H9 (cell line): ENCODE data around the gene MAP2K3. TPM values are rescaled to one million over a fixed set of nuclear protein-coding genes. Genes with fewer than 3 reads are reported as not detected.
"Not testable (repeated sequence)": the region's sequence is repeated elsewhere in the genome, so short reads cannot be mapped to it uniquely, and the experiment has no call there.

ENCODE experiments used
- DNase-seq: peaks from one replicate; pipeline ENCODE4 v3.0.0-alpha.2; 2017
- H2AFZ ChIP-seq: one replicate; pipeline ENCODE4 v1.6.1; 2013; ENCODE audit warnings: mild to moderate bottlenecking, low read length, control low read depth, moderate library complexity
- H2AK5ac ChIP-seq: 2 replicates; pipeline ENCODE4 v1.6.1; 2013; ENCODE audit warnings: low read length, control low read depth, mixed read lengths; ENCODE audit not compliant: insufficient read length
- H2BK120ac ChIP-seq: one replicate; pipeline ENCODE4 v1.6.1; 2013; ENCODE audit warnings: low read depth, mild to moderate bottlenecking, low read length, control low read depth, inconsistent platforms; ENCODE audit not compliant: poor library complexity, severe bottlenecking
- H2BK12ac ChIP-seq: 2 replicates; pipeline ENCODE4 v1.6.1; 2013; ENCODE audit warnings: low read length, control low read depth, mixed read lengths, low read depth; ENCODE audit not compliant: insufficient read length
- H2BK15ac ChIP-seq: 2 replicates; pipeline ENCODE4 v1.6.1; 2013; ENCODE audit warnings: low read depth, low read length, control low read depth
- H2BK20ac ChIP-seq: one replicate; pipeline ENCODE4 v1.6.1; 2013; ENCODE audit warnings: low read depth, mild to moderate bottlenecking, low read length, control low read depth, inconsistent platforms; ENCODE audit not compliant: poor library complexity, severe bottlenecking
- H2BK5ac ChIP-seq: 2 replicates; pipeline ENCODE4 v1.6.1; 2013; ENCODE audit warnings: low read length, control low read depth, mixed read lengths; ENCODE audit not compliant: insufficient read length
- H3K14ac ChIP-seq: 2 replicates; pipeline ENCODE4 v1.6.1; 2013; ENCODE audit warnings: low read length, control low read depth; ENCODE audit not compliant: insufficient read depth
- H3K18ac ChIP-seq: 2 replicates; pipeline ENCODE4 v1.6.1; 2013; ENCODE audit warnings: low read depth, mild to moderate bottlenecking, mixed read lengths, low read length, control low read depth; ENCODE audit not compliant: insufficient read length
- H3K23ac ChIP-seq: 2 replicates; pipeline ENCODE4 v1.6.1; 2013; ENCODE audit warnings: low read length, control low read depth, mixed read lengths, low read depth; ENCODE audit not compliant: insufficient read length
- H3K23me2 ChIP-seq: 2 replicates; pipeline ENCODE4 v1.6.1; 2013; ENCODE audit warnings: low read depth, mild to moderate bottlenecking, mixed read lengths, low read length, control low read depth; ENCODE audit not compliant: insufficient read length, poor library complexity, severe bottlenecking
- H3K27ac ChIP-seq: 2 replicates; pipeline ENCODE4 v1.5.1; 2013; ENCODE audit warnings: low read length, control low read depth, mixed read lengths, low read depth; ENCODE audit not compliant: insufficient read length
- H3K27me3 ChIP-seq: 2 replicates; pipeline ENCODE4 v1.6.1; 2013; ENCODE audit warnings: low read length, control low read depth, inconsistent platforms; ENCODE audit not compliant: insufficient read depth
- H3K4ac ChIP-seq: 2 replicates; pipeline ENCODE4 v1.6.1; 2013; ENCODE audit warnings: low read depth, mild to moderate bottlenecking, control low read depth, inconsistent platforms, low read length, moderate library complexity
- H3K4me1 ChIP-seq: 2 replicates; pipeline ENCODE4 v1.6.1; 2013; ENCODE audit warnings: low read length, control low read depth, inconsistent platforms; ENCODE audit not compliant: insufficient read depth
- H3K4me2 ChIP-seq: 2 replicates; pipeline ENCODE4 v1.6.1; 2013; ENCODE audit warnings: low read length, control low read depth, mixed read lengths; ENCODE audit not compliant: insufficient read length, insufficient read depth
- H3K56ac ChIP-seq: 2 replicates; pipeline ENCODE4 v1.6.1; 2013; ENCODE audit warnings: low read depth, mild to moderate bottlenecking, mixed read lengths, low read length, control low read depth; ENCODE audit not compliant: insufficient read length
- H3K79me1 ChIP-seq: 2 replicates; pipeline ENCODE4 v1.6.1; 2013; ENCODE audit warnings: low read depth, mild to moderate bottlenecking, moderate library complexity, low read length, control low read depth, inconsistent platforms; ENCODE audit not compliant: insufficient read depth, poor library complexity, severe bottlenecking
- H3K79me2 ChIP-seq: 2 replicates; pipeline ENCODE4 v1.6.1; 2013; ENCODE audit warnings: low read length, control low read depth, inconsistent platforms; ENCODE audit not compliant: insufficient read depth
- H3K9ac ChIP-seq: 2 replicates; pipeline ENCODE4 v1.6.1; 2013; ENCODE audit warnings: low read length, control low read depth, mixed read lengths; ENCODE audit not compliant: insufficient read length; ENCODE audit errors: extremely low read depth
- H3K9me3 ChIP-seq: one replicate; pipeline ENCODE4 v1.6.1; 2013; ENCODE audit warnings: low read depth, low read length, inconsistent platforms; ENCODE audit not compliant: control insufficient read depth
- H3T11ph ChIP-seq: one replicate; pipeline ENCODE4 v1.6.1; 2013; ENCODE audit warnings: mild to moderate bottlenecking, low read length, control low read depth, inconsistent platforms
- H4K20me1 ChIP-seq: one replicate; pipeline ENCODE4 v1.6.1; 2013; ENCODE audit not compliant: control insufficient read depth, insufficient read length, insufficient read depth
- H4K5ac ChIP-seq: 2 replicates; pipeline ENCODE4 v1.6.1; 2013; ENCODE audit warnings: low read depth, mild to moderate bottlenecking, mixed read lengths, low read length, control low read depth; ENCODE audit not compliant: insufficient read length
- H4K8ac ChIP-seq: replicated peaks from 2 replicates; pipeline ENCODE4 v1.6.1; 2013; ENCODE audit warnings: low read length, control low read depth, mixed read lengths, low read depth; ENCODE audit not compliant: insufficient read length
- H4K91ac ChIP-seq: 2 replicates; pipeline ENCODE4 v1.6.1; 2013; ENCODE audit warnings: low read depth, mild to moderate bottlenecking, moderate library complexity, mixed read lengths, low read length, control low read depth; ENCODE audit not compliant: insufficient read length
- H3K27ac Mint-ChIP-seq, 3 experiments: 2 replicates in 2 of 3; 3 replicates in 1 of 3; pipeline ENCODE4 v1.8.0; 2020 to 2021; ENCODE audit warnings: mixed read lengths in 3 of 3, mild to moderate bottlenecking in 1 of 3, moderate library complexity in 1 of 3
- H3K27me3 Mint-ChIP-seq: 2 replicates; pipeline ENCODE4 v1.8.0; 2021; ENCODE audit warnings: low read depth, mild to moderate bottlenecking, moderate library complexity, mixed read lengths
- H3K36me3 Mint-ChIP-seq, 3 experiments: 2 replicates in 2 of 3; 3 replicates in 1 of 3; pipeline ENCODE4 v1.8.0; 2020 to 2021; ENCODE audit warnings: low read depth in 3 of 3, mixed read lengths in 3 of 3; ENCODE audit not compliant: insufficient read depth in 1 of 3
- H3K4me1 Mint-ChIP-seq, 2 experiments: 2 replicates each; pipeline ENCODE4 v1.8.0; 2020; ENCODE audit warnings: mixed read lengths in 2 of 2
- H3K4me3 Mint-ChIP-seq, 2 experiments: 2 replicates in 1 of 2; 3 replicates in 1 of 2; pipeline ENCODE4 v1.8.0; 2020 to 2021; ENCODE audit warnings: mild to moderate bottlenecking in 2 of 2, mixed read lengths in 2 of 2, moderate library complexity in 1 of 2
- H3K9me3 Mint-ChIP-seq, 2 experiments: 2 replicates in 1 of 2; 3 replicates in 1 of 2; pipeline ENCODE4 v1.8.0; 2020; ENCODE audit warnings: mild to moderate bottlenecking in 2 of 2, mixed read lengths in 2 of 2, moderate library complexity in 1 of 2
- WGBS: extraction: QIAGEN DNeasy Blood & Tissue Kit; methylation state at CpG from one replicate; pipeline ENCODE4 v1.1.7; 2013; ENCODE audit warnings: missing lambda C conversion rate, low lambda C conversion rate, mixed read lengths; ENCODE audit not compliant: insufficient read length; ENCODE audit errors: extremely low coverage; 5-methylcytosine and 5-hydroxymethylcytosine counted together
- total RNA-seq: library from RNA; stranded (reverse); gene quantifications from 2 replicates; pipeline ENCODE4 v1.2.1, GENCODE V29; 2021

Gene MAP2K3
- total RNA-seq, 1 experiment from 2014 or later, result 26.1 TPM

- not testable (repeated sequence) for H3K23me2 ChIP-seq, H3K4ac ChIP-seq, H3K14ac ChIP-seq, H3K27me3 ChIP-seq, H3K79me1 ChIP-seq, H2BK120ac ChIP-seq, H3K4me1 ChIP-seq, H3K9ac ChIP-seq, H3K36me3 Mint-ChIP-seq, H2AK5ac ChIP-seq, H3K27ac Mint-ChIP-seq, H4K20me1 ChIP-seq, H2BK12ac ChIP-seq, H3T11ph ChIP-seq, DNase-seq, H3K79me2 ChIP-seq, H3K56ac ChIP-seq, H3K9me3 ChIP-seq, H2BK20ac ChIP-seq, H2BK5ac ChIP-seq, H3K23ac ChIP-seq, H3K4me2 ChIP-seq, H4K8ac ChIP-seq, H3K27ac ChIP-seq, H4K5ac ChIP-seq, H3K18ac ChIP-seq, H2BK15ac ChIP-seq, H2AFZ ChIP-seq, H4K91ac ChIP-seq, H3K4me3 Mint-ChIP-seq
- H3K4me1 Mint-ChIP-seq, result peaks cover 7 to 16% of the 10 kb centered on the region in 2 experiments
- no CpG with 5 or more reads among the region's 16 CpGs for WGBS
- peaks cover 19% of the 10 kb centered on the region for H3K27me3 Mint-ChIP-seq
- peaks cover 3 to 10% of the 10 kb centered on the region in 2 experiments; a peak in 4 of 5 replicates for H3K9me3 Mint-ChIP-seq
Measured at GRCh38 chr17:21315246-21316000, 30.9 kb downstream of the MAP2K3 start.

GRCh38 chr17:21316212-21316886 is 31.8 kb downstream of the MAP2K3 start:
- H3K27me3 ChIP-seq, H3K18ac ChIP-seq, H3K27ac ChIP-seq, H3K23me2 ChIP-seq, H4K20me1 ChIP-seq, H3K27ac Mint-ChIP-seq, H4K91ac ChIP-seq, H3K9ac ChIP-seq, H3K14ac ChIP-seq, H4K8ac ChIP-seq, H3T11ph ChIP-seq, H3K9me3 ChIP-seq, H3K56ac ChIP-seq, H3K4me3 Mint-ChIP-seq, H3K79me1 ChIP-seq, H2BK20ac ChIP-seq, H3K79me2 ChIP-seq, H2BK12ac ChIP-seq, H3K4me1 ChIP-seq, H3K36me3 Mint-ChIP-seq, H2AK5ac ChIP-seq, DNase-seq, H2BK5ac ChIP-seq, H3K4me2 ChIP-seq, H2BK120ac ChIP-seq, H2AFZ ChIP-seq, H2BK15ac ChIP-seq, H3K4ac ChIP-seq, H4K5ac ChIP-seq, H3K23ac ChIP-seq: not testable (repeated sequence)
- no CpG with 5 or more reads among the region's 39 CpGs for WGBS
- Mint-ChIP-seq H3K27me3 (peaks cover 21% of the 10 kb centered on the region), H3K9me3 (peaks cover 4 to 12% of the 10 kb centered on the region in 2 experiments; a peak in 4 of 5 replicates), H3K4me1 (peaks cover 7 to 16% of the 10 kb centered on the region in 2 experiments)
